Omental fat pad (tissue), 4 donors: ENCODE measurements around the gene KRTAP10-10. TPM values are rescaled to one million over a fixed set of nuclear protein-coding genes. Genes with fewer than 3 reads are reported as not detected.
"Not testable (repeated sequence)": the region's sequence is repeated elsewhere in the genome, so short reads cannot be mapped to it uniquely, and the experiment has no call there.

Experiments
- ATAC-seq: fragments of 150-250 bp; one replicate; pipeline ENCODE4 v1.9.1; 2016; ENCODE audit warnings: mild to moderate bottlenecking, moderate library complexity; ENCODE audit not compliant: low FRiP score
- DNase-seq: peaks from one replicate; pipeline ENCODE4 v3.0.0-alpha.2; 2019; ENCODE audit warnings: low spot score
- total RNA-seq, 4 donors: library from RNA; depleted of rRNA; stranded (reverse); fragments of >200 nt; gene quantifications; one replicate each; pipeline ENCODE4 v1.1.0, GENCODE V29; 2016
- TF ChIP-seq, protein P1 (sequence below), 3 donors: fragments of 450-650 bp; IDR thresholded peaks; one replicate each; pipeline ENCODE4 v1.5.1; 2016 to 2017; ENCODE audit warnings: antibody characterized with exemption in 3 of 3, mild to moderate bottlenecking in 3 of 3, moderate library complexity in 2 of 3

The KRTAP10-10 gene
- total RNA-seq, 4 donors from 2014 or later = not detected

GRCh38 chr21:44632067-44632466 lies 5.1 kb upstream of the KRTAP10-10 start:
- DNase-seq (no peak), ATAC-seq (no peak)
- TF ChIP-seq, protein P1, sequence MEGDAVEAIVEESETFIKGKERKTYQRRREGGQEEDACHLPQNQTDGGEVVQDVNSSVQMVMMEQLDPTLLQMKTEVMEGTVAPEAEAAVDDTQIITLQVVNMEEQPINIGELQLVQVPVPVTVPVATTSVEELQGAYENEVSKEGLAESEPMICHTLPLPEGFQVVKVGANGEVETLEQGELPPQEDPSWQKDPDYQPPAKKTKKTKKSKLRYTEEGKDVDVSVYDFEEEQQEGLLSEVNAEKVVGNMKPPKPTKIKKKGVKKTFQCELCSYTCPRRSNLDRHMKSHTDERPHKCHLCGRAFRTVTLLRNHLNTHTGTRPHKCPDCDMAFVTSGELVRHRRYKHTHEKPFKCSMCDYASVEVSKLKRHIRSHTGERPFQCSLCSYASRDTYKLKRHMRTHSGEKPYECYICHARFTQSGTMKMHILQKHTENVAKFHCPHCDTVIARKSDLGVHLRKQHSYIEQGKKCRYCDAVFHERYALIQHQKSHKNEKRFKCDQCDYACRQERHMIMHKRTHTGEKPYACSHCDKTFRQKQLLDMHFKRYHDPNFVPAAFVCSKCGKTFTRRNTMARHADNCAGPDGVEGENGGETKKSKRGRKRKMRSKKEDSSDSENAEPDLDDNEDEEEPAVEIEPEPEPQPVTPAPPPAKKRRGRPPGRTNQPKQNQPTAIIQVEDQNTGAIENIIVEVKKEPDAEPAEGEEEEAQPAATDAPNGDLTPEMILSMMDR (IDR thresholded peaks at IDR 0.05) = no peak

- no peak for DNase-seq
- TF ChIP-seq, protein P1 (IDR thresholded peaks at IDR 0.05) = no peak
- ATAC-seq = no peak
Observed at GRCh38 chr21:44636209-44637017, 743 bp upstream of the KRTAP10-10 start.

- DNase-seq, ATAC-seq: not testable (repeated sequence)
Observed at GRCh38 chr21:44637851-44638348, 744 bp downstream of the KRTAP10-10 start.

GRCh38 chr21:44638506-44639330 lies 1.6 kb downstream of the KRTAP10-10 start:
- DNase-seq, ATAC-seq: not testable (repeated sequence)

DNA sequence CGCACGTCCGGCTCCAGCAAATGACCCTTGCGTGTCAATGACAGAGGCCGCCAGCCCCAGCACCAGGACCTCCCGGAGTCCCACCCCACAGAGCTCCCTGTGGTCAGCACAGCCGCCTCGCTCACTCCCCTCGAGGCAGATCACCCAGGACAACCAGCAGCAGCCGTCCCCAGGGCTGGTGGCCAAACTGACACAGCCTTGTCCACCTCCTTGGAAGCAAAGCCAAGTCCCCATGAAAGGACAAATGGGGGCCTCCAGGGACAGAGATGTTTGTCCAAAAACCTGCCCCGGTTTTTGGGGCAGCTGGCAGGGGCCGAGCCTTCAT lies 2.1 kb downstream of the KRTAP10-10 start:
- DNase-seq (no peak), ATAC-seq (no peak)
- TF ChIP-seq, protein P1 (IDR thresholded peaks at IDR 0.05) = no peak

DNA sequence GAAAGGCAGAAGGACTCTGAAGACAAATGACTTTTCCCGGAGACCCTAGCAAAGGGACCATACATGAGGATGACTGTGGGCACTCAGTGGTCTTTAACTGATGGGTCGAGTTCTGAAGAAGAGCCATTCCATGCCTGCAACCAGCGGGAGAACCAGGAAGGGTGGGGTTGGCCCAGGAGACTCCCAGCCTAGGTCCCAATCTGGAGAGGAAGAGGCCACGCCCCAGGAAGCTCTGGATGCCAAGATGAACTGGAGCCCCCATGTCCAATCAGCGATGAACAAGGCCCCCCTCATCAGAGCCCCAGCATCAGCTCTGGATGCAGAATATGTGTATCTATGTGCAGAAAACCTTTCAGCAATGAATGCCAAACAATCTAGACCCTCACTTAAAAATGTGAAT lies 3.6 kb downstream of the KRTAP10-10 start:
- DNase-seq (no peak), ATAC-seq (no peak)
- TF ChIP-seq, protein P1 (IDR thresholded peaks at IDR 0.05) = no peak

DNA sequence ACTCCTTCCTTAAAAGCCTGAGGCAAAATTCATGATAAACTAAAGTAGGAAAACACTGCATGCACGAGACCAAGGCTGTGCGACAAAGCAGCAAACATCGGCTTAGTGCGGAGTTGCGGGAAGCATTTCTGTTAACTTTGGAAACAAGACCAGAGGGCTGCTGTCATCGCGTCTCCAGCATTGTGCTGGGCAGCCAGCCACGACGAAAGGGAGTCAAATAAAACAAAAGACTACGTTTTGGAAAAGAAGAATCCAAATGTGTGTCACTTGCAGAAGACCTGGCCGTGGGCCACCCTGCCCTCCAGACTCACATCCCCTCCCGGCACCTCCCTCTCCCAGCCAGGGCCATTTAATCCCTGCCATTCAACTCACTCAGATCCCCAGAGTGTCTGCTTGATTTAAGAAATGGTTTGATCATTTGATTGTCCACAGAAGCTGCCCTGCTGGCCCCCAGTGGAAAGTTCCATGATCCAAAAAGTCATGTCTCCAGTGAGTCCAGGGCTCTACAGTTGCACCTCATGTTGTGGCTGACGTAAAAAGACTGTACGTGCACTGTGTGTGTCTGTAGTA lies 6.7 kb downstream of the KRTAP10-10 start:
- TF ChIP-seq, protein P1 (IDR thresholded peaks at IDR 0.05) = no peak
- DNase-seq (no peak), ATAC-seq (no peak)
